Left renal pelvis (tissue), 4 donors: ENCODE data around the gene EI24. TPM values are rescaled to one million over a fixed set of nuclear protein-coding genes. Genes with fewer than 3 reads are reported as not detected.

Experiments used
- DNase-seq, 4 donors: peaks; one replicate each; pipeline ENCODE4 v3.0.0-alpha.2; 2013; ENCODE audit warnings: low read depth in 4 of 4, low spot score in 3 of 4
- polyA plus RNA-seq, 4 donors: library from polyadenylated mRNA; unstranded; fragments of 120-200 nt; gene quantifications; one replicate each; pipeline ENCODE4 v1.2.1, GENCODE V29; 2013; ENCODE audit not compliant: insufficient read length in 4 of 4

EI24 gene
- polyA plus RNA-seq, 4 donors = 90.9 to 126 (median 115) TPM

DNA sequence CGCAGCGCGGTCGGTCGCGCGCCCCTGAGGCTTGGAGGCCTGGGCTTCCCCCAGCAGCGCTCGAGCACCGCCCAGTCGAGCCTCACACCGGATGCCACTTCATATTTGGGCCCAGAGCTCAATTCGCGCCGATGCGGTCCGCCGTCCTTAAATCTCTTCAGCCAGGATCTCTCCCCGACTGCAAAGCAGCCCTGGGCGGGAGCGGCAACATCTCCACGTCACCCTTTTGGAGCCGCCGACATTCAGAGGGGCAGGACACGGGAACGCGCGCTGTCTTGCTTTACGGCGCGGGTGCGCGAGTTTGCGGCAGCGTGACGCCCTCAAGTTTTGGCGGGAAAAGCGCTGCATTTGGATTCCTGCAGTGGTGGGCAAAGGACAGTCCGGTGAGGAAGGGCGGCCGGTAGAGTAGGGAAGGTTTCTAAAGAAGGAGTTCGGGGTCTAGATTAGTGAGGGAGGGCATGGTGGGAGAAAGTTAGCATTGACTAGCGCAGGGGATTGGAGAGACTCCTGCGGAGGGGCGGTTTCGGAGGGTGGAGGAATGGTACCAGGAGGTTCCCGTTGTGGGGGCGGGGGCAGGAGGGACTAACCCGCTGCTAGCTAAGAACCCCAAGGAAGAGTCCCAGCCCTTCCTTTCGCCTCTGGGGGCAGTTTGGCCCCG lies 56.5 kb downstream of the EI24 start:
- DNase-seq = peak; percentile 84 to 91 (median 88)

DNA sequence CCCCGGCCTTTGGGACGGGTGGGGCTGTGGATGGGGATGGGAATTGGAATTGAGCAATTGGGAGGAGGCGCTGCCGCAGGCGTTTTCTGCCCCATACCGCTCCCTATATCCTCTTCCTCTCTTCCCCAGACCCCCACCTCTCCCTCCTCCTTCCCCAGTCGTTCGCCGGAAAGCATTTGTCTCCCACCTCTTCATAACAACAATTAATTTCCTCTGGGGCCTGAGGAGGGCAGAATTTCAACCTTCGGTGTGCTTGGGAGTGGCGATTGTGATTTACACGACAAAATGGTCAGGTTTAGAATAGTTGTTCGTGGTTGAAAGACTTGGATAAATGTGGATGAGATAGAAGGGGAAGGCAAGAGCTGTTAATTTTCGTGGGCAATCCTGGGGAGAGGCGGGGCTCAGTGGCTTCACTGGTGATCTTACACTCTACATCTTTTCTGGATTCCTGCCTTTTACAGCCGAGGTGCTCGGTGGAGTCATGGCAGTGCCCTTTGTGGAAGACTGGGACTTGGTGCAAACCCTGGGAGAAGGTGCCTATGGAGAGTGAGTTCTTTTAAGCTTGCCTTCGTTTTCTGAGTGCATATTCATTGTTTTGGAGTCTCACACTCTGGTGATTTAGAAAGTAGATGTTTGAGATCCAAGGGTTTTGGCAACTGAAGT lies 57.1 kb downstream of the EI24 start:
- peak; percentile 27 to 41 (median 30) for DNase-seq

DNA sequence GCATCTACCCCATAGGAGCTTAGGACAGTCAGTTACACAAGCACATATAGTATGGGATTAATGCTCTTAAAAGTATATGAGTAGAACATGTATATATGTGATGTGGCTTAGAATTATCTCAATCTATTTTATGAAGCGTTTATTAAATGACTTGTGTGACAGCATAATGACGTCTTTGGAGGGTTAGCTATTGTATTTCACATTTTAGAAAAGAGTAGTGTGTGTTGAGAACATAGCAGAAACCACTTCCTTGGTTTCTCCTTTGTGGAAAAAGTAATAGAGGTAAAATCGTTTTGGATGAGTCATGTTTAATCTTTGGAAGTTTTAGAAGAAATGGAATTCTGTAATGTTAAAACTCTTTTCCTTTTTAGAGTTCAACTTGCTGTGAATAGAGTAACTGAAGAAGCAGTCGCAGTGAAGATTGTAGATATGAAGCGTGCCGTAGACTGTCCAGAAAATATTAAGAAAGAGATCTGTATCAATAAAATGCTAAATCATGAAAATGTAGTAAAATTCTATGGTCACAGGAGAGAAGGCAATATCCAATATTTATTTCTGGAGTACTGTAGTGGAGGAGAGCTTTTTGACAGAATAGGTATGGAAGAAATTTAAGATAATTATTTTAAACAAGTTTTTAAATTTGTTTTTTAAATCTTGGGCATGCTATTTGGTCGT lies 58.1 kb downstream of the EI24 start:
- DNase-seq = no peak

Other genes starting within 250 kb of the EI24 start
- 10 to 100 TPM in 3 of 4 donors, 1 to 10 TPM in 1; 8.8 to 33.3 (median 11.4) TPM for gene FEZ1, start 73.2 kb upstream of the EI24 start, polyA plus RNA-seq
- gene STT3A, start 23.4 kb downstream of the EI24 start, polyA plus RNA-seq = 100 to 1,000 TPM; 186 to 226 (median 206) TPM
- 10 to 100 TPM; 15.7 to 32.9 (median 29.9) TPM for gene CHEK1, start 55.7 kb downstream of the EI24 start, polyA plus RNA-seq
- gene ACRV1, start 111.4 kb downstream of the EI24 start, polyA plus RNA-seq = 1 to 10 TPM in 2 of 4 donors, under 1 TPM in 2; 0.68 to 1.6 (median 1.00) TPM
- gene PATE1, start 176.8 kb downstream of the EI24 start, polyA plus RNA-seq = not detected
- gene PATE2, start 209.4 kb downstream of the EI24 start, polyA plus RNA-seq = under 1 TPM in 1 of 4 donors, not detected in 3; 0.09 TPM
- not detected for gene PATE3, start 218.7 kb downstream of the EI24 start, polyA plus RNA-seq